Measurements from ENCODE around the gene LRMDA.

Gene LRMDA

GRCh38 chr10:75650648-75651047 is 219.2 kb downstream of the LRMDA start:
- WGBS (ENCODE audit: extremely low coverage, insufficient coverage, low lambda C conversion rate) = no CpG with 5 or more reads among the region's 4 CpGs

GRCh38 chr10:75651417-75651816 is 220.0 kb downstream of the LRMDA start:
- Histone ChIP-seq H3K9ac (ENCODE audit: low read length) (no peak overlapping the region), H3K4me3 (ENCODE audit: low read length) (no peak overlapping the region), H3K79me2 (ENCODE audit: control insufficient read depth, insufficient read depth, low read length) (no peaks in the 10 kb centered on the region), H3K4me2 (ENCODE audit: low read length) (no peak overlapping the region), H3K18ac (ENCODE audit: low read length) (no peak overlapping the region), H3K23ac (ENCODE audit: low read length) (no peak overlapping the region), H2BK5ac (ENCODE audit: low read length) (no peak overlapping the region), H4K5ac (ENCODE audit: low read length) (no peak overlapping the region), H2BK120ac (ENCODE audit: low read depth, low read length) (no peak overlapping the region), H3K56ac (ENCODE audit: low read length) (no peak overlapping the region), H3K27me3 (ENCODE audit: insufficient read depth, low read length, poor library complexity) (no peaks in the 10 kb centered on the region), H3K36me3 (ENCODE audit: control insufficient read depth, insufficient read depth, low read length) (no peaks in the 10 kb centered on the region), H3K79me1 (ENCODE audit: low read length) (no peaks in the 10 kb centered on the region), H4K8ac (ENCODE audit: low read depth, low read length) (no peak overlapping the region), H3K4me1 (ENCODE audit: control insufficient read depth, low read depth, low read length) (no peaks in the 10 kb centered on the region), H2AK5ac (ENCODE audit: low read length) (no peak overlapping the region), H2BK15ac (replicated peaks; ENCODE audit: low read depth) (no peak overlapping the region), H3K4ac (ENCODE audit: low read depth, low read length) (no peak overlapping the region), H3K27ac (ENCODE audit: low read depth, low read length) (no peak overlapping the region)
- peak; percentile 56 for DNase-seq
- WGBS (ENCODE audit: extremely low coverage, insufficient coverage, low lambda C conversion rate) = no CpG with 5 or more reads among the region's 2 CpGs

More at GRCh38 chr10:75650648-75651047, 219.2 kb downstream of the LRMDA start:
- Histone ChIP-seq H3K56ac (ENCODE audit: low read length) (no peak overlapping the region), H3K9ac (ENCODE audit: low read length) (no peak overlapping the region), H2BK120ac (ENCODE audit: low read depth, low read length) (no peak overlapping the region), H3K4me2 (ENCODE audit: low read length) (no peak overlapping the region), H3K4me1 (ENCODE audit: control insufficient read depth, low read depth, low read length) (no peaks in the 10 kb centered on the region), H4K8ac (ENCODE audit: low read depth, low read length) (no peak overlapping the region), H3K4ac (ENCODE audit: low read depth, low read length) (no peak overlapping the region), H3K27ac (ENCODE audit: low read depth, low read length) (no peak overlapping the region), H2AK5ac (ENCODE audit: low read length) (no peak overlapping the region), H3K36me3 (ENCODE audit: control insufficient read depth, insufficient read depth, low read length) (no peaks in the 10 kb centered on the region), H4K5ac (ENCODE audit: low read length) (no peak overlapping the region), H3K4me3 (ENCODE audit: low read length) (no peak overlapping the region), H3K27me3 (ENCODE audit: insufficient read depth, low read length, poor library complexity) (no peaks in the 10 kb centered on the region), H2BK15ac (replicated peaks; ENCODE audit: low read depth) (no peak overlapping the region), H3K79me1 (ENCODE audit: low read length) (no peaks in the 10 kb centered on the region), H3K23ac (ENCODE audit: low read length) (no peak overlapping the region), H2BK5ac (ENCODE audit: low read length) (no peak overlapping the region), H3K79me2 (ENCODE audit: control insufficient read depth, insufficient read depth, low read length) (no peaks in the 10 kb centered on the region), H3K18ac (ENCODE audit: low read length) (no peak overlapping the region)
- DNase-seq = no peak

- Histone ChIP-seq H3K9ac (ENCODE audit: low read length) (no peak overlapping the region), H3K4me2 (ENCODE audit: low read length) (no peak overlapping the region), H4K8ac (ENCODE audit: low read depth, low read length) (no peak overlapping the region), H3K36me3 (ENCODE audit: control insufficient read depth, insufficient read depth, low read length) (no peaks in the 10 kb centered on the region), H3K23ac (ENCODE audit: low read length) (no peak overlapping the region), H3K79me1 (ENCODE audit: low read length) (no peaks in the 10 kb centered on the region), H2AK5ac (ENCODE audit: low read length) (no peak overlapping the region), H2BK5ac (ENCODE audit: low read length) (no peak overlapping the region), H2BK15ac (replicated peaks; ENCODE audit: low read depth) (no peak overlapping the region), H3K56ac (ENCODE audit: low read length) (no peak overlapping the region), H2BK120ac (ENCODE audit: low read depth, low read length) (no peak overlapping the region), H3K4me3 (ENCODE audit: low read length) (no peak overlapping the region), H3K4ac (ENCODE audit: low read depth, low read length) (no peak overlapping the region), H3K27ac (ENCODE audit: low read depth, low read length) (no peak overlapping the region), H3K27me3 (ENCODE audit: insufficient read depth, low read length, poor library complexity) (no peaks in the 10 kb centered on the region), H3K4me1 (ENCODE audit: control insufficient read depth, low read depth, low read length) (no peaks in the 10 kb centered on the region), H3K18ac (ENCODE audit: low read length) (no peak overlapping the region), H4K5ac (ENCODE audit: low read length) (no peak overlapping the region), H3K79me2 (ENCODE audit: control insufficient read depth, insufficient read depth, low read length) (no peaks in the 10 kb centered on the region)
- DNase-seq = no peak
- WGBS (ENCODE audit: extremely low coverage, insufficient coverage, low lambda C conversion rate) = no CpG with 5 or more reads among the region's 5 CpGs
Measured at GRCh38 chr10:75652146-75652740, 220.8 kb downstream of the LRMDA start.

GRCh38 chr10:75653761-75654160 is 222.3 kb downstream of the LRMDA start:
- H3K9ac ChIP-seq (ENCODE audit: low read length) = no peak overlapping the region
- H2BK120ac ChIP-seq (ENCODE audit: low read depth, low read length) = no peak overlapping the region
- no peak overlapping the region for H3K4me3 ChIP-seq (ENCODE audit: low read length)
- no peak overlapping the region for H4K5ac ChIP-seq (ENCODE audit: low read length)
- no peak overlapping the region for H3K4ac ChIP-seq (ENCODE audit: low read depth, low read length)
- H3K27ac ChIP-seq (ENCODE audit: low read depth, low read length) = no peak overlapping the region
- H2BK5ac ChIP-seq (ENCODE audit: low read length) = no peak overlapping the region
- H4K8ac ChIP-seq (ENCODE audit: low read depth, low read length) = no peak overlapping the region
- no peak for DNase-seq
- H3K18ac ChIP-seq (ENCODE audit: low read length) = no peak overlapping the region
- H3K4me1 ChIP-seq (ENCODE audit: control insufficient read depth, low read depth, low read length) = no peaks in the 10 kb centered on the region
- H2BK15ac ChIP-seq (replicated peaks; ENCODE audit: low read depth) = no peak overlapping the region
- H3K23ac ChIP-seq (ENCODE audit: low read length) = no peak overlapping the region
- no peaks in the 10 kb centered on the region for H3K79me1 ChIP-seq (ENCODE audit: low read length)
- H3K79me2 ChIP-seq (ENCODE audit: control insufficient read depth, insufficient read depth, low read length) = no peaks in the 10 kb centered on the region
- WGBS (ENCODE audit: extremely low coverage, insufficient coverage, low lambda C conversion rate) = no CpG with 5 or more reads among the region's 8 CpGs
- H3K4me2 ChIP-seq (ENCODE audit: low read length) = no peak overlapping the region
- H3K27me3 ChIP-seq (ENCODE audit: insufficient read depth, low read length, poor library complexity) = no peaks in the 10 kb centered on the region
- H3K56ac ChIP-seq (ENCODE audit: low read length) = no peak overlapping the region
- no peaks in the 10 kb centered on the region for H3K36me3 ChIP-seq (ENCODE audit: control insufficient read depth, insufficient read depth, low read length)
- no peak overlapping the region for H2AK5ac ChIP-seq (ENCODE audit: low read length)

- Histone ChIP-seq H2BK15ac (replicated peaks; ENCODE audit: low read depth) (no peak overlapping the region), H2AK5ac (ENCODE audit: low read length) (no peak overlapping the region), H3K56ac (ENCODE audit: low read length) (no peak overlapping the region), H3K79me2 (ENCODE audit: control insufficient read depth, insufficient read depth, low read length) (no peaks in the 10 kb centered on the region), H3K4me3 (ENCODE audit: low read length) (no peak overlapping the region), H3K23ac (ENCODE audit: low read length) (no peak overlapping the region), H3K18ac (ENCODE audit: low read length) (no peak overlapping the region), H3K4me1 (ENCODE audit: control insufficient read depth, low read depth, low read length) (no peaks in the 10 kb centered on the region), H3K27ac (ENCODE audit: low read depth, low read length) (no peak overlapping the region), H2BK5ac (ENCODE audit: low read length) (no peak overlapping the region), H3K4ac (ENCODE audit: low read depth, low read length) (no peak overlapping the region), H3K9ac (ENCODE audit: low read length) (no peak overlapping the region), H3K27me3 (ENCODE audit: insufficient read depth, low read length, poor library complexity) (no peaks in the 10 kb centered on the region), H3K36me3 (ENCODE audit: control insufficient read depth, insufficient read depth, low read length) (no peaks in the 10 kb centered on the region), H4K5ac (ENCODE audit: low read length) (no peak overlapping the region), H3K79me1 (ENCODE audit: low read length) (no peaks in the 10 kb centered on the region), H3K4me2 (ENCODE audit: low read length) (no peak overlapping the region), H4K8ac (ENCODE audit: low read depth, low read length) (no peak overlapping the region), H2BK120ac (ENCODE audit: low read depth, low read length) (no peak overlapping the region)
- no CpG with 5 or more reads among the region's 1 CpG for WGBS (ENCODE audit: extremely low coverage, insufficient coverage, low lambda C conversion rate)
- DNase-seq = no peak
Measured at GRCh38 chr10:75654171-75654771, 222.8 kb downstream of the LRMDA start.

- H3K4ac ChIP-seq (ENCODE audit: low read depth, low read length) = no peak overlapping the region
- H3K27me3 ChIP-seq (ENCODE audit: insufficient read depth, low read length, poor library complexity) = no peaks in the 10 kb centered on the region
- H3K9ac ChIP-seq (ENCODE audit: low read length) = no peak overlapping the region
- H4K5ac ChIP-seq (ENCODE audit: low read length) = no peak overlapping the region
- H4K8ac ChIP-seq (ENCODE audit: low read depth, low read length) = no peak overlapping the region
- H3K18ac ChIP-seq (ENCODE audit: low read length) = no peak overlapping the region
- H3K56ac ChIP-seq (ENCODE audit: low read length) = no peak overlapping the region
- no peak overlapping the region for H2AK5ac ChIP-seq (ENCODE audit: low read length)
- no peaks in the 10 kb centered on the region for H3K79me1 ChIP-seq (ENCODE audit: low read length)
- no peak overlapping the region for H3K4me3 ChIP-seq (ENCODE audit: low read length)
- no peak overlapping the region for H3K23ac ChIP-seq (ENCODE audit: low read length)
- no peaks in the 10 kb centered on the region for H3K79me2 ChIP-seq (ENCODE audit: control insufficient read depth, insufficient read depth, low read length)
- no peak overlapping the region for H3K27ac ChIP-seq (ENCODE audit: low read depth, low read length)
- DNase-seq = no peak
- no CpG with 5 or more reads among the region's 6 CpGs for WGBS (ENCODE audit: extremely low coverage, insufficient coverage, low lambda C conversion rate)
- H2BK120ac ChIP-seq (ENCODE audit: low read depth, low read length) = no peak overlapping the region
- no peaks in the 10 kb centered on the region for H3K4me1 ChIP-seq (ENCODE audit: control insufficient read depth, low read depth, low read length)
- no peak overlapping the region for H3K4me2 ChIP-seq (ENCODE audit: low read length)
- H3K36me3 ChIP-seq (ENCODE audit: control insufficient read depth, insufficient read depth, low read length) = no peaks in the 10 kb centered on the region
- H2BK5ac ChIP-seq (ENCODE audit: low read length) = no peak overlapping the region
- no peak overlapping the region for H2BK15ac ChIP-seq (replicated peaks; ENCODE audit: low read depth)
Measured at GRCh38 chr10:75654772-75655171, 223.3 kb downstream of the LRMDA start.
